GM13977 (cell line): Measurements from ENCODE around the gene AP2A1.

Experiments
- DNase-seq: peaks from one replicate; pipeline ENCODE4 v3.0.0; 2012; ENCODE audit warnings: low spot score
- CTCF ChIP-seq: IDR thresholded peaks from 2 replicates; pipeline ENCODE4 v1.5.1; 2012; ENCODE audit warnings: mild to moderate bottlenecking, control low read depth; ENCODE audit not compliant: insufficient read depth; ENCODE audit errors: extremely low read depth, missing control alignments
- in situ Hi-C: fragments of 300-500 bp; cut with MboI; formaldehyde crosslinking; loops from one replicate; pipeline ENCODE4 v1.12.0; 2022; ENCODE audit warnings: low sequenced_read_pairs, low pct_unique_long_range_greater_than_20kb, mixed read lengths, inconsistent platforms; ENCODE audit not compliant: unreplicated experiment

AP2A1 gene

GRCh38 chr19:49840321-49840720 is 73.5 kb downstream of the AP2A1 start:
- no peak for DNase-seq
- no peak for TF ChIP-seq CTCF
- in situ Hi-C loops: no loop called here

GRCh38 chr19:49840736-49841249 is 74.0 kb downstream of the AP2A1 start:
- no peak for DNase-seq
- TF ChIP-seq CTCF: no peak
- in situ Hi-C loops: no loop called here

- no peak for TF ChIP-seq CTCF
- in situ Hi-C loops: no loop called here
- DNase-seq: no peak
Measured at GRCh38 chr19:49843265-49843664, 76.5 kb downstream of the AP2A1 start.

GRCh38 chr19:49844138-49845095 is 77.6 kb downstream of the AP2A1 start:
- no peak for TF ChIP-seq CTCF
- no peak for DNase-seq
- in situ Hi-C loops: no loop called here

- TF ChIP-seq CTCF: no peak
- no peak for DNase-seq
- in situ Hi-C loops: no loop called here
Measured at GRCh38 chr19:49845414-49845813, 78.6 kb downstream of the AP2A1 start.

- DNase-seq: no peak
- no peak for TF ChIP-seq CTCF
- in situ Hi-C loops: no loop called here
Measured at GRCh38 chr19:49846408-49846807, 79.6 kb downstream of the AP2A1 start.
